ENCODE measurements around the gene RASSF7. TPM values are rescaled to one million over a fixed set of nuclear protein-coding genes. Genes with fewer than 3 reads are reported as not detected.
A peak's percentile ranks its signal among the peaks of the same experiment; 100 is the strongest.

The RASSF7 gene
- polyA plus RNA-seq, 2 of the 4 experiments (the other 2 are of a cell fraction) = 18.4 to 30.7 TPM

- H3K4me1 ChIP-seq = no peaks in the 10 kb centered on the region
- ChIA-PET POLR2A (no interaction called here), CTCF (interaction anchor here (1.4 kb wide), 1 partner anchor 75 kb away, joined by 3 read pairs; no protein-coding TSS in a partner anchor)
- DNase-seq (ENCODE audit: low read depth in 1 of 2, low spot score in 1 of 2) = no peak
- H3K9me3 ChIP-seq = no peaks in the 10 kb centered on the region
- TF ChIP-seq CHD2 (IDR thresholded peaks at IDR 0.05; ENCODE audit: low read length, partially characterized antibody) = no peak
- no peak for TF ChIP-seq FOSL2 (IDR thresholded peaks at IDR 0.05)
- no peak for TF ChIP-seq FOSL2 (CRISPR knock-in tag; IDR thresholded peaks at IDR 0.05)
- no peak for FAIRE-seq
- no peak for ATAC-seq
- no peak overlapping the region for H3K4me2 ChIP-seq
- no peak overlapping the region for H3K27ac ChIP-seq
- no peak overlapping the region for H3K4me3 ChIP-seq
- 82% methylated on average over 17 of the region's 17 CpGs for WGBS (ENCODE audit: missing lambda C conversion rate)
Observed at GRCh38 chr11:526192-526591, 34.6 kb upstream of the RASSF7 start.

- no peak for FAIRE-seq
- CTCF ChIA-PET = interaction anchor here (2.5 kb wide), 1 partner anchor 9 kb away, joined by 6 read pairs; no protein-coding TSS in a partner anchor
- H3K4me2 ChIP-seq = no peak overlapping the region
- no peak overlapping the region for H3K4me3 ChIP-seq
- no peak for ATAC-seq
- TF ChIP-seq BCL3 (IDR thresholded peaks at IDR 0.05) = no peak
- TF ChIP-seq MAFK (IDR thresholded peaks at IDR 0.05; ENCODE audit: partially characterized antibody) = no peak
- TF ChIP-seq FOXS1 (CRISPR knock-in tag; IDR thresholded peaks at IDR 0.05) = no peak
- no peak for TF ChIP-seq GATA3 (IDR thresholded peaks at IDR 0.05; ENCODE audit: borderline replicate concordance)
- no peak for TF ChIP-seq NR3C1 (IDR thresholded peaks at IDR 0.05)
- no peak for TF ChIP-seq ZC3H11A (IDR thresholded peaks at IDR 0.05)
- TF ChIP-seq CHD2 (IDR thresholded peaks at IDR 0.05; ENCODE audit: low read length, partially characterized antibody) = no peak
- no peak for TF ChIP-seq HOXB13 (CRISPR knock-in tag; IDR thresholded peaks at IDR 0.05; ENCODE audit: low read depth)
- no peak for TF ChIP-seq HEYL (CRISPR knock-in tag; IDR thresholded peaks at IDR 0.05)
- TF ChIP-seq BHLHE40 (IDR thresholded peaks at IDR 0.05; ENCODE audit: low read depth, low read length) = no peak
- no peak for TF ChIP-seq HMGXB4 (CRISPR knock-in tag; IDR thresholded peaks at IDR 0.05; ENCODE audit: borderline replicate concordance)
- H3K9me3 ChIP-seq = no peaks in the 10 kb centered on the region
- POLR2A ChIA-PET = no interaction called here
- no peaks in the 10 kb centered on the region for H3K4me1 ChIP-seq
- no peak for DNase-seq (ENCODE audit: low read depth in 1 of 2, low spot score in 1 of 2)
- WGBS (ENCODE audit: missing lambda C conversion rate) = 95% methylated on average over 25 of the region's 30 CpGs
- H3K27ac ChIP-seq = no peak overlapping the region
Observed at GRCh38 chr11:528166-528814, 32.5 kb upstream of the RASSF7 start.

GRCh38 chr11:528815-529727 lies 31.7 kb upstream of the RASSF7 start:
- no peak for DNase-seq (ENCODE audit: low read depth in 1 of 2, low spot score in 1 of 2)
- peak in 1 of 2 experiments; percentile 7; a peak in 2 of 6 replicates for ATAC-seq
- H3K9me3 ChIP-seq = no peaks in the 10 kb centered on the region
- ChIA-PET POLR2A (no interaction called here), CTCF (interaction anchor here (1.2 to 2.5 kb wide), 2 partner anchors 10 kb away, joined by 5 to 6 read pairs; no protein-coding TSS in a partner anchor)
- TF ChIP-seq HDAC2 (IDR thresholded peaks at IDR 0.05) (no peak), TFCP2L1 (CRISPR knock-in tag; IDR thresholded peaks at IDR 0.05) (no peak), E2F6 (IDR thresholded peaks at IDR 0.05; ENCODE audit: borderline replicate concordance, low read depth) (no peak), MAFK (IDR thresholded peaks at IDR 0.05; ENCODE audit: partially characterized antibody) (no peak), POLR2A (IDR thresholded peaks at IDR 0.05; ENCODE audit: low read length) (no peak), RFX5 (IDR thresholded peaks at IDR 0.05) (no peak), POLR2AphosphoS2 (conservative IDR thresholded peaks at IDR 0.05; ENCODE audit: low read length) (no peak), MAX (IDR thresholded peaks at IDR 0.05) (no peak), CEBPB (IDR thresholded peaks at IDR 0.05) (no peak), PHF8 (IDR thresholded peaks at IDR 0.05; ENCODE audit: borderline replicate concordance, low read depth) (no peak), USF2 (IDR thresholded peaks at IDR 0.05) (no peak), ATOH8 (CRISPR knock-in tag; IDR thresholded peaks at IDR 0.05; ENCODE audit: low read depth) (no peak), HOXB13 (CRISPR knock-in tag; IDR thresholded peaks at IDR 0.05; ENCODE audit: low read depth) (no peak), ZSCAN20 (CRISPR knock-in tag; IDR thresholded peaks at IDR 0.05) (no peak)
- H3K27ac ChIP-seq = no peak overlapping the region
- H3K4me1 ChIP-seq = peaks cover 4% of the 10 kb centered on the region
- WGBS (ENCODE audit: missing lambda C conversion rate) = 81% methylated on average over 23 of the region's 29 CpGs
- no peak overlapping the region for H3K4me2 ChIP-seq
- no peak for FAIRE-seq
- H3K4me3 ChIP-seq = no peak overlapping the region
